Measurements from ENCODE around the gene CIB2. TPM values are rescaled to one million over a fixed set of nuclear protein-coding genes. Genes with fewer than 3 reads are reported as not detected.
"Not testable (repeated sequence)": the region's sequence is repeated elsewhere in the genome, so short reads cannot be mapped to it uniquely, and the experiment has no call there.

CIB2 gene
- total RNA-seq, 1 experiment from 2014 or later: 43.2 TPM

DNA sequence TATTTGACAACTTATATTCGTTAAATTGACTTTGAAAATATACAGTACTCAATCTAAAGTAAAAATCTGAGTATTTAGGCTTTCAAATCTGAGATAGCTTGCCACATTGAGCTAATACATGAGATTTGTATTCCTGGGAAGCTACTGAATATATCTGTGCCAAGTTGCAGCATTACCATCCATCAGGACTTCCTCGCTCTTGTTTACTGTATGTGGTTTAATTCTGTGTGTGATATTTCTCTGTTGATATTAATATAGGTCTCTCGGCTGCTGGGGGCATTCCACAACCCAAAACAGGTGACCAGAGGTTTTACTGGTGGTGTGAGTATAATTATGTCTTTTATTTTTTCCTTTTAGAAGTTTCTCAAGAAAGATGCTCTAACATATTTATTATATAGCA is 23.7 kb upstream of the CIB2 start:
- Histone ChIP-seq H3K56ac (ENCODE audit: insufficient read length, low read depth, low read length) (no peak overlapping the region), H3K4me2 (ENCODE audit: insufficient read depth, insufficient read length, low read length) (no peak overlapping the region), H2BK5ac (ENCODE audit: insufficient read length, low read length) (no peak overlapping the region), H2BK15ac (ENCODE audit: low read depth, low read length) (no peak overlapping the region), H3K4me1 (ENCODE audit: insufficient read depth, low read length) (no peaks in the 10 kb centered on the region), H3K9ac (ENCODE audit: extremely low read depth, insufficient read length, low read length) (no peak overlapping the region), H4K91ac (ENCODE audit: insufficient read length, low read depth, low read length) (no peak overlapping the region), H3K4ac (ENCODE audit: low read depth, low read length) (no peak overlapping the region), H3K23ac (ENCODE audit: insufficient read length, low read depth, low read length) (no peak overlapping the region), H2AK5ac (ENCODE audit: insufficient read length, low read length) (no peak overlapping the region), H2AFZ (ENCODE audit: low read length) (no peak overlapping the region), H3K18ac (ENCODE audit: insufficient read length, low read depth, low read length) (no peak overlapping the region), H4K8ac (replicated peaks; ENCODE audit: insufficient read length, low read depth, low read length) (no peak overlapping the region), H4K20me1 (ENCODE audit: control insufficient read depth, insufficient read depth, insufficient read length) (no peaks in the 10 kb centered on the region), H3K9me3 (ENCODE audit: control insufficient read depth, low read depth, low read length) (no peaks in the 10 kb centered on the region), H3K79me1 (ENCODE audit: insufficient read depth, low read depth, low read length, poor library complexity, severe bottlenecking) (no peaks in the 10 kb centered on the region), H4K5ac (ENCODE audit: insufficient read length, low read depth, low read length) (no peak overlapping the region), H2BK20ac (ENCODE audit: low read depth, low read length, poor library complexity, severe bottlenecking) (no peak overlapping the region), H3K14ac (ENCODE audit: insufficient read depth, low read length) (no peak overlapping the region), H3K27ac (ENCODE audit: insufficient read length, low read depth, low read length) (no peak overlapping the region), H3K79me2 (ENCODE audit: insufficient read depth, low read length) (no peaks in the 10 kb centered on the region), H2BK12ac (ENCODE audit: insufficient read length, low read depth, low read length) (no peak overlapping the region), H3T11ph (ENCODE audit: low read length) (no peak overlapping the region), H3K27me3 (ENCODE audit: insufficient read depth, low read length) (no peaks in the 10 kb centered on the region; the same call in 1 of the 2 replicates), H2BK120ac (ENCODE audit: low read depth, low read length, poor library complexity, severe bottlenecking) (no peak overlapping the region), H3K23me2 (ENCODE audit: insufficient read length, low read depth, low read length, poor library complexity, severe bottlenecking) (peaks cover 2% of the 10 kb centered on the region)
- DNase-seq: no peak
- no peaks in the 10 kb centered on the region; the same call in 1 of the 2 replicates for H3K27me3 Mint-ChIP-seq (ENCODE audit: low read depth)
- no peaks in the 10 kb centered on the region for H3K9me3 Mint-ChIP-seq
- WGBS (ENCODE audit: extremely low coverage, insufficient read length, low lambda C conversion rate): no CpG with 5 or more reads among the region's 3 CpGs
- H3K27ac Mint-ChIP-seq: peak overlapping the region in 1 of 3 experiments; percentile 45; a peak in 1 of 7 replicates
- no peak overlapping the region for H3K4me3 Mint-ChIP-seq
- TF ChIP-seq, protein P1, sequence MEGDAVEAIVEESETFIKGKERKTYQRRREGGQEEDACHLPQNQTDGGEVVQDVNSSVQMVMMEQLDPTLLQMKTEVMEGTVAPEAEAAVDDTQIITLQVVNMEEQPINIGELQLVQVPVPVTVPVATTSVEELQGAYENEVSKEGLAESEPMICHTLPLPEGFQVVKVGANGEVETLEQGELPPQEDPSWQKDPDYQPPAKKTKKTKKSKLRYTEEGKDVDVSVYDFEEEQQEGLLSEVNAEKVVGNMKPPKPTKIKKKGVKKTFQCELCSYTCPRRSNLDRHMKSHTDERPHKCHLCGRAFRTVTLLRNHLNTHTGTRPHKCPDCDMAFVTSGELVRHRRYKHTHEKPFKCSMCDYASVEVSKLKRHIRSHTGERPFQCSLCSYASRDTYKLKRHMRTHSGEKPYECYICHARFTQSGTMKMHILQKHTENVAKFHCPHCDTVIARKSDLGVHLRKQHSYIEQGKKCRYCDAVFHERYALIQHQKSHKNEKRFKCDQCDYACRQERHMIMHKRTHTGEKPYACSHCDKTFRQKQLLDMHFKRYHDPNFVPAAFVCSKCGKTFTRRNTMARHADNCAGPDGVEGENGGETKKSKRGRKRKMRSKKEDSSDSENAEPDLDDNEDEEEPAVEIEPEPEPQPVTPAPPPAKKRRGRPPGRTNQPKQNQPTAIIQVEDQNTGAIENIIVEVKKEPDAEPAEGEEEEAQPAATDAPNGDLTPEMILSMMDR (conservative IDR thresholded peaks at IDR 0.05): no peak
- peaks cover 31 to 40% of the 10 kb centered on the region in 2 experiments for H3K4me1 Mint-ChIP-seq
- peaks cover 0 to 12% (median 1%) of the 10 kb centered on the region in 3 experiments; a peak in 3 of 7 replicates for H3K36me3 Mint-ChIP-seq (ENCODE audit: insufficient read depth in 1 of 3, low read depth in 3 of 3)

DNA sequence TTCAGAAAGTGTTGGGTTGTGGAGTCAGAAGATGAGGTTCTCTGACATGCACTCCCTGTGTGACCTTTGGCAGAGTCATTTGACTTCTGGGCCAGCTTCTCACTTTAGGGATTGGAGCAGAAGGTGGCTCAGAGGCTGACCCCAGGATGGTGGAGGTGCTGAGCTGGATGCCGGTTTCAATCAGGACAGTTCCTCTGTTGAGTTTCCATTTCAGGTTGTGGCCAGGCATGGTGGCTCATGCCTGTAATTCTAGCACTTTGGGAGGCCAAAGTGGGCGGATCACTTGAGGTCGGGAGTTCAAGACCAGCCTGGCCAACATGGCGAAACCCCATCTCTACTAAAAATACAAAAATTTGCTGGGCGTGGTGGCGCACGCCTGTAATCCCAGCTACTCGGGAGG is 19.8 kb upstream of the CIB2 start:
- not testable (repeated sequence) for H3K79me2 ChIP-seq (ENCODE audit: insufficient read depth, low read length); H2BK20ac ChIP-seq (ENCODE audit: low read depth, low read length, poor library complexity, severe bottlenecking); H2BK5ac ChIP-seq (ENCODE audit: insufficient read length, low read length); H3K27ac Mint-ChIP-seq; H3K14ac ChIP-seq (ENCODE audit: insufficient read depth, low read length); H3K4me1 ChIP-seq (ENCODE audit: insufficient read depth, low read length); H2AFZ ChIP-seq (ENCODE audit: low read length); H3K27ac ChIP-seq (ENCODE audit: insufficient read length, low read depth, low read length); H2BK120ac ChIP-seq (ENCODE audit: low read depth, low read length, poor library complexity, severe bottlenecking); H4K91ac ChIP-seq (ENCODE audit: insufficient read length, low read depth, low read length); H3K36me3 Mint-ChIP-seq (ENCODE audit: insufficient read depth in 1 of 3, low read depth in 3 of 3); H3K9me3 Mint-ChIP-seq; H3K4me2 ChIP-seq (ENCODE audit: insufficient read depth, insufficient read length, low read length); H2BK12ac ChIP-seq (ENCODE audit: insufficient read length, low read depth, low read length); H4K8ac ChIP-seq (replicated peaks; ENCODE audit: insufficient read length, low read depth, low read length); H3K27me3 Mint-ChIP-seq (ENCODE audit: low read depth); H3K56ac ChIP-seq (ENCODE audit: insufficient read length, low read depth, low read length); H2BK15ac ChIP-seq (ENCODE audit: low read depth, low read length); H3K9ac ChIP-seq (ENCODE audit: extremely low read depth, insufficient read length, low read length); H3K79me1 ChIP-seq (ENCODE audit: insufficient read depth, low read depth, low read length, poor library complexity, severe bottlenecking); H3K27me3 ChIP-seq (ENCODE audit: insufficient read depth, low read length); H3K23me2 ChIP-seq (ENCODE audit: insufficient read length, low read depth, low read length, poor library complexity, severe bottlenecking); H3K9me3 ChIP-seq (ENCODE audit: control insufficient read depth, low read depth, low read length); H3K4me3 Mint-ChIP-seq; DNase-seq; H3T11ph ChIP-seq (ENCODE audit: low read length); H3K18ac ChIP-seq (ENCODE audit: insufficient read length, low read depth, low read length); H4K20me1 ChIP-seq (ENCODE audit: control insufficient read depth, insufficient read depth, insufficient read length); H3K23ac ChIP-seq (ENCODE audit: insufficient read length, low read depth, low read length); H4K5ac ChIP-seq (ENCODE audit: insufficient read length, low read depth, low read length); H2AK5ac ChIP-seq (ENCODE audit: insufficient read length, low read length); H3K4ac ChIP-seq (ENCODE audit: low read depth, low read length)
- WGBS (ENCODE audit: extremely low coverage, insufficient read length, low lambda C conversion rate): no CpG with 5 or more reads among the region's 8 CpGs
- H3K4me1 Mint-ChIP-seq: peaks cover 16 to 32% of the 10 kb centered on the region in 2 experiments
